HG03520 (cell line): ENCODE measurements around the gene AOPEP.

Experiments
- ATAC-seq: cut with Tn5 transposase; IDR thresholded peaks from one replicate; pipeline ENCODE4 v1.9.1; 2021; ENCODE audit warnings: mild to moderate bottlenecking, moderate library complexity; ENCODE audit not compliant: unreplicated experiment

The AOPEP gene

GRCh38 chr9:95026148-95026524 lies 299.6 kb downstream of the AOPEP start:
- ATAC-seq = no peak

GRCh38 chr9:95027914-95028852 lies 301.7 kb downstream of the AOPEP start:
- no peak for ATAC-seq

GRCh38 chr9:95028853-95029219 lies 302.3 kb downstream of the AOPEP start:
- no peak for ATAC-seq

- no peak for ATAC-seq
Observed at GRCh38 chr9:95029288-95029687, 302.8 kb downstream of the AOPEP start.

- ATAC-seq = no peak
Observed at GRCh38 chr9:95029720-95030119, 303.2 kb downstream of the AOPEP start.

- no peak for ATAC-seq
Observed at GRCh38 chr9:95030344-95030743, 303.8 kb downstream of the AOPEP start.

DNA sequence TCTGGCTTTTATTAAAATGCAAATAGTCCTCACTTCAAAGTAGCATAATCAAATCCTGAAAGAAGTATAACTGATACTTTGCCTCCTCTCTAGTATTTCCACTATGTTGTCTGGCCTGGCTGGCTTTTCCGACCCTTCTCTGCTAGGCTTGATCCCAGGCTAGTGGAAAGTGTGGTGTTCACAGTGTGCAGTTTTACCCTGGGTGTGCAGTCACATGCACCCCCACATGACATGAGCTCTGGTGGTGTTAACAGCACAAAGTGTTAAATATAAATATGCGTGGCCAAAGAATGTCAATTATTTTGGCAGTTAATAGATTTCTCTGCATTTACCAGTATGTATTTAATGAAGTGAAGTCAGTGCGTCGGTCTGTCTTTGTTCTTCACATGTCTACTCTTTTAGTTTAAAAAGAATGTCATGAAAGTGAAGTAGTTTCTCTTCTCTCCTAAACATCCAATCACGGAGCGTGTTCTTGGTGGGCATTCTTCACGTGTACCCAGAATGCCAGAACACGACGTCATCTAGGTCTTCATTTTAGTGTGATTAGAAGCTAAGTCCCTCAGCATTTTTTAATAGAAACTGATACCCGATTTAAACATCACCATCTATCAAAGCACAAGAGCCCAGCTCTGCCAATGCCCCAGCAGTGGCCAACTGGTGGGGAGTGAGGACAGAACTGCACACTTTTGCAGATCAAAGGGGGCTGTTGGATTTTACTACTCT lies 304.6 kb downstream of the AOPEP start:
- ATAC-seq = no peak

- no peak for ATAC-seq
Observed at GRCh38 chr9:95031711-95032461, 305.4 kb downstream of the AOPEP start.

DNA sequence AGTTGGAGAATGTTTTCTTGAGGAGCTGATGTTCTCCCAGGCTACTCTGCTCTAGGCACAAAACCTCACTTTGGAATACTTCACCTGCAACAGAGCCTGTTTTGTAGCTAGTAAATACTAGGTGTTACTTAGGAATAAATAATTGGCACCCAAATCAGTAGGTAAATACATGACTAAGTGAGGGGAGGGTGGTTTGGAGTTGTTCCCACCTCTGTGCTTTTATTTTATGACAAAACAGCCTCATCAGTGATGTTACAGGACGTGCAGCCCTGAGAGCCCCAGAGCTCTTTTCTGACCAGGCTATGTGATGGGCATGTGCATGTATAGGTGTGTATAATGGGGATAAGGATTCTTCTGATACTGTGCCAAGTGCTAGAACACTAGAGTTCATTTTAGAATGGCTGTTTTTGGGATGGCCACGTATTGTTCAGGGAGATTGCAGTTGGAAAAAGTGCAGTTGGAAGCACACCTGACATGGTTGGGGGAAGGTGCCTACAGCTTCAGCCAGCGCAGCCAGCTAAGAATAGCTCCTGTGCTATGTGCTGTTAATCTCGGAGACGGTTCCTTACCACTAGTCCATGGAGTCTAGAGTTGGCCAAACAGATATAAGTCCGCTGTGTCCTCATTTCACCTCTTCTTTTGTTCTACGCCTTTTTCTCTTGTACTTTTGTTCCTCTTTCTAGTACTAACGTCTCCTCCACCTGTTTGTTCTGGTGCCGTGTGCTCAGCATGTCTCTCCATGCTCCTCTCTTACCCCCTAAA lies 306.3 kb downstream of the AOPEP start:
- no peak for ATAC-seq

GRCh38 chr9:95035846-95036245 lies 309.3 kb downstream of the AOPEP start:
- no peak for ATAC-seq

- no peak for ATAC-seq
Observed at GRCh38 chr9:95036676-95037075, 310.2 kb downstream of the AOPEP start.

GRCh38 chr9:95037789-95038521 lies 311.5 kb downstream of the AOPEP start:
- ATAC-seq = no peak

DNA sequence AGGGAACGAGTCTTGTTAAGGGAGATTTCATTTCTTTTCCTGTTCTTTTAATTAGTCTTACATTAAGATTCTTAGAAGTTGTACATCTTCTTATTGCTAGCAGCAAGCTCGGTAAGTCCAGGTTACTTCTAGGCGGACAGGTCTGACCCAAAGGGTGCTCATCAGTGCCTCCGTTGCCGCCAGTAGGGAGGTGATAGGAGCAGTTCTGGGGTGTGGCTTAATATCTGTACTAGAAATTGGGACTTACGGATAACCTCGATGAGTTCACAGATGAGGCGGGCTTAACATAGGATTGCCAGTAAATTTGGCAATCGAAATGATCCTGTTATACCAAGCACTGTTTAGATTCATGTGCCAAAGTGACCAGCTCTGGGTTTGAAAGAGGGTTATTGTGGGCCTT lies 312.2 kb downstream of the AOPEP start:
- no peak for ATAC-seq

GRCh38 chr9:95040106-95040505 lies 313.6 kb downstream of the AOPEP start:
- ATAC-seq = no peak

DNA sequence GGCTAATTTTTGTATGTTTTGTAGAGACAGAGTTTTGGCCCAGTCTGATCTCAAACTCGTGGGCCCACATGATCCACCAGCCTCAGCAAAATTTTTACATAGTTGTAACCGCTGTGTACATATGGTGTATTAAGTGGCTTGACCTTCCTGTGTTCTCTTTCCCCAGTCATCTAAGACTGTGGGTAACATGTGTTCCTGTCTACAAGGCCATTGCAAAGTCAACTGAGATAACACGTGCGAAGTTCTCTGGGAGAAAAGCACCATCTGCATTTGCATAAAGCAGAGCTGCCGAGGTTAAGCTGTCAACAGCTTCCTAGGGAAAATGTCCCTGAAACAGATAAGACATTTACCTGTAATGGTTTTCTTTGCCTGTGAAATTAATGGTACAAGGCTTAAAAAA lies 317.3 kb downstream of the AOPEP start:
- no peak for ATAC-seq

DNA sequence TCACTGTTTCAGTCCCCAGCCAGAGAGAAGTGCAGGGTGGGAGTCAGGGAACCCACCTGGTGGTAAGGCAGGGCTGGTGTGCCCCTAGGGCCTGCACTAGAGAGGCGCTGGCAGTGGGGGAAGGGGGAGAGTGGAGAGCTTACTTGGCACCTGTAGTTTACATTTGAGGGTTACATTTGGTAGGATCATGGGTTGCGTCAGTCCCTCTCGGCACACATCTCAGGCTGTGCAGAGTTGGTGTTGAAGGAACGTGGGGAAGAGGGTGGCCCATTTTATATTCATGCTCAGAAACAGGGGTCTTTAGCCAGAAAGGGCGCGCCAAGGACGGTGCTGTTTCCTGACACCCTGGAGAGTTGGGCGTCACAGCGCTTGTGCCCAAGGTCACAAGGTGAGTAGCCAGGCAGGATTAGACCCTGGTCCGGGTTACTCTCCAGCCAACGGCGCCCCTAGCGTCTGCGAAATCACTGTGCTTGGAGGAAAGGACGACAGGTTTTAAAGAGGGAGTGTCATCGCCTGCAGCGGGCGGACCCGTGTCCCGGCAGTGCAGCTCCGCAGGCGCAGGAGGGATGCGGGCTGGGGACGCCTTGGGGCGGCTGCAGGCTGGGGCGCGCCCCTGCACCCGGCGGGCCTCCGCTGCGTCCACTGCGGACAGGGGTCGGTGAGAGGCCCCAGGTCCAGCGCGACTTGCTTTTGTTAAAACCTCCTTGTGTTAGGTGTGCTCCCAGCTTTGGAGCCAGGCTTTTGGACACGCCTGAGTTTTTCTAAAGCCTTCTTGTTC lies 318.4 kb downstream of the AOPEP start:
- ATAC-seq = no peak

DNA sequence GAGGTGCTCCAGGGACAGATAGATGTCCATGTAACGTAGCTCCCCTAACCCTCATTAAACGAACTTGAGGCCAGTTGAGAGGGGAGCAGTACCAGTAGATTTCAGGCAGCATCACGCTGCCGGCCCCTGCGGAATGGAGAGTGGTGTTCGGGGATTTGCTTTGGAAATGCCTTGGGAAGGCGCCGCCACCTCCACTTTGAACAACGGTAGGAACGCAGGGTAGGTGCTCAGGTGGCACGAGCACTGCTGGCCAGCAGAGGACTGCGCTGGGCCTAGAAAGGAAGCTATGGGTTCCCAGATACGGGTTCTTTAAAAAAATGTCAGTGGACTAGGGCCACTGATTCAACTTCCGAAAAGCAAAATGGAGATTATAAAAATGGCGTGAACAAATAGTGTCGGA lies 319.3 kb downstream of the AOPEP start:
- ATAC-seq = no peak

GRCh38 chr9:95047452-95048224 lies 321.1 kb downstream of the AOPEP start:
- ATAC-seq = no peak
